Endodermal cell (in vitro differentiated cells): ENCODE results near the gene MYPOP. TPM values are rescaled to one million over a fixed set of nuclear protein-coding genes. Genes with fewer than 3 reads are reported as not detected.
"Not testable (repeated sequence)": the region's sequence is repeated elsewhere in the genome, so short reads cannot be mapped to it uniquely, and the experiment has no call there.

Source experiments
- DNase-seq: peaks from one replicate; pipeline ENCODE4 v3.0.0-alpha.2; 2017
- H3K27ac ChIP-seq: 2 replicates; pipeline ENCODE4 v1.5.1; 2013; ENCODE audit warnings: mild to moderate bottlenecking, low read depth, low read length, moderate library complexity
- H3K27me3 ChIP-seq: 2 replicates; pipeline ENCODE4 v1.6.1; 2013; ENCODE audit warnings: mild to moderate bottlenecking, low read length, moderate library complexity; ENCODE audit not compliant: insufficient read depth, control insufficient read depth, poor library complexity, severe bottlenecking
- H3K36me3 ChIP-seq: 2 replicates; pipeline ENCODE4 v1.7.0; 2013; ENCODE audit warnings: mild to moderate bottlenecking, low read length, moderate library complexity; ENCODE audit not compliant: control insufficient read depth, insufficient read depth
- H3K4me1 ChIP-seq: one replicate; pipeline ENCODE4 v1.7.0; 2013; ENCODE audit warnings: low read length; ENCODE audit not compliant: control insufficient read depth, insufficient read depth
- H3K4me3 ChIP-seq: 2 replicates; pipeline ENCODE4 v1.5.1; 2013; ENCODE audit warnings: mild to moderate bottlenecking, low read length, moderate library complexity
- H3K9ac ChIP-seq: 2 replicates; pipeline ENCODE4 v1.6.1; 2013; ENCODE audit warnings: mild to moderate bottlenecking, low read length, moderate library complexity; ENCODE audit not compliant: poor library complexity, severe bottlenecking; ENCODE audit errors: extremely low read depth
- H3K9me3 ChIP-seq: 2 replicates; pipeline ENCODE4 v1.6.1; 2013; ENCODE audit warnings: mild to moderate bottlenecking, low read length, moderate library complexity; ENCODE audit not compliant: control insufficient read depth
- H3K27ac Mint-ChIP-seq: 2 replicates; pipeline ENCODE4 v1.8.0; 2020; ENCODE audit warnings: mixed read lengths
- H3K27me3 Mint-ChIP-seq: 2 replicates; pipeline ENCODE4 v1.8.0; 2021; ENCODE audit warnings: mild to moderate bottlenecking, mixed read lengths; ENCODE audit not compliant: insufficient read depth
- H3K36me3 Mint-ChIP-seq: 2 replicates; pipeline ENCODE4 v1.8.0; 2020; ENCODE audit warnings: low read depth, mixed read lengths
- H3K4me1 Mint-ChIP-seq: 2 replicates; pipeline ENCODE4 v1.8.0; 2020; ENCODE audit warnings: mixed read lengths
- H3K4me3 Mint-ChIP-seq: 2 replicates; pipeline ENCODE4 v1.8.0; 2020; ENCODE audit warnings: mild to moderate bottlenecking, moderate library complexity, mixed read lengths
- H3K9me3 Mint-ChIP-seq: 2 replicates; pipeline ENCODE4 v1.8.0; 2020; ENCODE audit warnings: mild to moderate bottlenecking, mixed read lengths
- WGBS, 2 experiments: methylation state at CpG; one replicate each; pipeline versions ENCODE4 v1.1.5 to v1.1.7; 2013; ENCODE audit warnings: missing lambda C conversion rate in 2 of 2, mixed read lengths in 1 of 2; ENCODE audit not compliant: insufficient coverage in 1 of 2, insufficient read length in 1 of 2; 5-methylcytosine and 5-hydroxymethylcytosine counted together
- total RNA-seq, 2 donors: library from RNA; stranded (reverse); fragmentation: NEBNext Ultra II Directional in 1 of 2; extraction: Animal tissue kit (Norgen Biotek cat#: 25700) in 1 of 2; gene quantifications; 2 replicates in 1 of 2; 3 replicates in 1 of 2; pipeline ENCODE4 v1.2.1, GENCODE V29; 2021
- TF ChIP-seq, protein P1 (sequence below): fragments of 200-600 bp; sonication (generic); conservative IDR thresholded peaks from 2 replicates; pipeline ENCODE4 v1.5.0; 2021; ENCODE audit warnings: antibody characterized with exemption, mild to moderate bottlenecking

MYPOP gene
- total RNA-seq, 2 donors from 2014 or later, result 13.6 to 19.9 TPM

DNA sequence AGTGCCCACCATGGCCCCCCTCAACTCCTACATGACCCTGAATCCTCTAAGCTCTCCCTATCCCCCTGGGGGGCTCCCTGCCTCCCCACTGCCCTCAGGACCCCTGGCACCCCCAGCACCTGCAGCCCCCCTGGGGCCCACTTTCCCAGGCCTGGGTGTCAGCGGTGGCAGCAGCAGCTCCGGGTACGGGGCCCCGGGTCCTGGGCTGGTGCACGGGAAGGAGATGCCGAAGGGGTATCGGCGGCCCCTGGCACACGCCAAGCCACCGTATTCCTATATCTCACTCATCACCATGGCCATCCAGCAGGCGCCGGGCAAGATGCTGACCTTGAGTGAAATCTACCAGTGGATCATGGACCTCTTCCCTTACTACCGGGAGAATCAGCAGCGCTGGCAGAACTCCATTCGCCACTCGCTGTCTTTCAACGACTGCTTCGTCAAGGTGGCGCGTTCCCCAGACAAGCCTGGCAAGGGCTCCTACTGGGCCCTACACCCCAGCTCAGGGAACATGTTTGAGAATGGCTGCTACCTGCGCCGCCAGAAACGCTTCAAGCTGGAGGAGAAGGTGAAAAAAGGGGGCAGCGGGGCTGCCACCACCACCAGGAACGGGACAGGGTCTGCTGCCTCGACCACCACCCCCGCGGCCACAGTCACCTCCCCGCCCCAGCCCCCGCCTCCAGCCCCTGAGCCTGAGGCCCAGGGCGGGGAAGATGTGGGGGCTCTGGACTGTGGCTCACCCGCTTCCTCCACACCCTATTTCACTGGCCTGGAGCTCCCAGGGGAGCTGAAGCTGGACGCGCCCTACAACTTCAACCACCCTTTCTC is 30.1 kb downstream of the MYPOP start:
- no peak overlapping the region for H3K4me3 ChIP-seq
- H3K27ac Mint-ChIP-seq, result no peak overlapping the region
- DNase-seq, result no peak
- H3K36me3 ChIP-seq, result peaks cover 32% of the 10 kb centered on the region
- peaks cover 15% of the 10 kb centered on the region for H3K4me1 ChIP-seq
- peaks cover 40% of the 10 kb centered on the region for H3K36me3 Mint-ChIP-seq
- no peak overlapping the region for H3K27ac ChIP-seq
- H3K27me3 ChIP-seq, result no peaks in the 10 kb centered on the region
- no peaks in the 10 kb centered on the region for H3K27me3 Mint-ChIP-seq
- no peak overlapping the region for H3K4me3 Mint-ChIP-seq
- TF ChIP-seq, protein P1, sequence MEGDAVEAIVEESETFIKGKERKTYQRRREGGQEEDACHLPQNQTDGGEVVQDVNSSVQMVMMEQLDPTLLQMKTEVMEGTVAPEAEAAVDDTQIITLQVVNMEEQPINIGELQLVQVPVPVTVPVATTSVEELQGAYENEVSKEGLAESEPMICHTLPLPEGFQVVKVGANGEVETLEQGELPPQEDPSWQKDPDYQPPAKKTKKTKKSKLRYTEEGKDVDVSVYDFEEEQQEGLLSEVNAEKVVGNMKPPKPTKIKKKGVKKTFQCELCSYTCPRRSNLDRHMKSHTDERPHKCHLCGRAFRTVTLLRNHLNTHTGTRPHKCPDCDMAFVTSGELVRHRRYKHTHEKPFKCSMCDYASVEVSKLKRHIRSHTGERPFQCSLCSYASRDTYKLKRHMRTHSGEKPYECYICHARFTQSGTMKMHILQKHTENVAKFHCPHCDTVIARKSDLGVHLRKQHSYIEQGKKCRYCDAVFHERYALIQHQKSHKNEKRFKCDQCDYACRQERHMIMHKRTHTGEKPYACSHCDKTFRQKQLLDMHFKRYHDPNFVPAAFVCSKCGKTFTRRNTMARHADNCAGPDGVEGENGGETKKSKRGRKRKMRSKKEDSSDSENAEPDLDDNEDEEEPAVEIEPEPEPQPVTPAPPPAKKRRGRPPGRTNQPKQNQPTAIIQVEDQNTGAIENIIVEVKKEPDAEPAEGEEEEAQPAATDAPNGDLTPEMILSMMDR, result no peak
- peaks cover 38% of the 10 kb centered on the region for H3K4me1 Mint-ChIP-seq
- H3K9me3 ChIP-seq, result no peaks in the 10 kb centered on the region
- no peak overlapping the region for H3K9ac ChIP-seq
- no peaks in the 10 kb centered on the region for H3K9me3 Mint-ChIP-seq
- WGBS, 2 experiments, result 93 to 96% methylated on average over 21 to 34 of the region's 34 CpGs

DNA sequence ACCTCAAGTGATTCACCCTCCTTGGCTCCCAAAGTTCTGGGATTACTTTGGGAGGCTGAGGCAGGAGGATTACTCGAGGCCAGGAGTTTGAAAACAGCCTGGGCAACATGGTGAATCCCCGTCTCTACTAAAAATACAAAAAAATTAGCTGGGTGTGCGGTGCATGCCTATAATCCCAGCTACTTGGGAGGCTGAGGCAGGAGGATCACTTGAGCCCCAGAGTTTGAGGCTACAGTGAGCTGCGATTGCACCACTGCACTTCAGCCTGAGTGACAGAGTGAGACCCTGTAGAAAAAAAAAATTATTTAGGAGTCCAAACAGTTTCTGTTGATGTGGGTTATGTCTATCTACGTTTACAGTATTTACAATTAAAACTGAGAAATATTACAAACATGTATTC is 31.6 kb downstream of the MYPOP start:
- Mint-ChIP-seq H3K9me3 (no peaks in the 10 kb centered on the region), H3K4me3 (no peak overlapping the region), H3K27me3 (no peaks in the 10 kb centered on the region), H3K27ac (no peak overlapping the region), H3K4me1 (peaks cover 44% of the 10 kb centered on the region), H3K36me3 (peaks cover 44% of the 10 kb centered on the region)
- H3K9ac ChIP-seq, result no peak overlapping the region
- TF ChIP-seq, protein P1, result no peak
- no peaks in the 10 kb centered on the region for H3K27me3 ChIP-seq
- peaks cover 32% of the 10 kb centered on the region for H3K36me3 ChIP-seq
- peaks cover 13% of the 10 kb centered on the region for H3K4me1 ChIP-seq
- 90 to 96% methylated on average over 3 to 4 of the region's 5 CpGs for WGBS, 2 experiments
- no peaks in the 10 kb centered on the region for H3K9me3 ChIP-seq
- H3K4me3 ChIP-seq, result no peak overlapping the region
- H3K27ac ChIP-seq, result no peak overlapping the region
- DNase-seq, result no peak

DNA sequence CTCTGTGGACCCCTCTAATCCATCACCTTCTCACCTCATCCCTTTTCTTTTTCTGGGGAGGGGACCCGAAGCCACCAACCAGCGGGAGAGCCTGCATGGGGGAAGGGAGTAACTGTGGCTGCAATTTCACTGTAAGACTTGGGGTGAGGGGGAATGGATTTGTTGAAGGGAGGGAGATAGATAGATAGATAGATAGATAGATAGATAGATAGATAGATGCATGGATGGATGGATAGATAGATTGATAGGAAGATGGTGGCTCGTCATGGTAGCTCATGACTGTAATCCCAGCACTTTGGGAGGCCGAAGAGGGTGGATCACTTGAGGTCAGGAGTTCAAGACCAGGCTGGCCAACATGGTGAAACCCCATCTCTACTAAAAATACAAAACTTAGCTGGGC is 35.2 kb downstream of the MYPOP start:
- H3K4me3 Mint-ChIP-seq, result peak overlapping the region; percentile 100
- not testable (repeated sequence) for DNase-seq, H3K9me3 ChIP-seq, H3K27me3 ChIP-seq, H3K27me3 Mint-ChIP-seq, H3K27ac ChIP-seq, H3K9me3 Mint-ChIP-seq, H3K4me1 ChIP-seq, H3K9ac ChIP-seq
- peak overlapping the region; percentile 91 for H3K4me3 ChIP-seq
- H3K36me3 ChIP-seq, result peaks cover 21% of the 10 kb centered on the region
- WGBS, 2 experiments, result 86 to 96% methylated on average over 2 to 4 of the region's 4 CpGs
- peak overlapping the region; percentile 44 for H3K27ac Mint-ChIP-seq
- H3K36me3 Mint-ChIP-seq, result peaks cover 33% of the 10 kb centered on the region
- H3K4me1 Mint-ChIP-seq, result peaks cover 22% of the 10 kb centered on the region
